NCI-H2029 (cell line): Measurements from ENCODE around the gene OR4Q3.
"Not testable (repeated sequence)": the region's sequence is repeated elsewhere in the genome, so short reads cannot be mapped to it uniquely, and the experiment has no call there.

Source experiments
- DNase-seq: peaks from one replicate; lab custom pipeline; 2025; lab: John Stamatoyannopoulos, UW

The OR4Q3 gene

DNA sequence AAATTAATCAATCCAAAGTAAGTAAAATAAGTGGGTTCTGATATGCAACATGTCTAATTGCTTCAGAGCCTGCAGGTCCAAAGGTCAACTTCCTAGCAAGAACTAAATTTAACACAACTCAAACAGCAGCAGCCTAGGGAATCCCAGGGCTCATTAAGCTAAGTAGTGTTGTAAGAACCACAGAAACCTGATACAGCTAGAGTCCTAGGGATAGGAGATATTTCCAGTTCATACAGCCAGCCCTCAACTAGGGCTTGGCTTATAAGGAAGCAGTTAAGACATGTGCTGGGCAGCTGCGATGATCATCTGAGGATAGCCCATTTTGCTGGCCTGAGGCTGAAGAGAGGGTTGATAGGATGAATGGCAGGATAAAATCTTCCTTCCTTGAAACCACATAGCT lies at the start of gene OR4Q3:
OR4Q3 (plus strand) TSS at position 316 of the 400 bp plus-strand sequence.
- DNase-seq = no peak

DNA sequence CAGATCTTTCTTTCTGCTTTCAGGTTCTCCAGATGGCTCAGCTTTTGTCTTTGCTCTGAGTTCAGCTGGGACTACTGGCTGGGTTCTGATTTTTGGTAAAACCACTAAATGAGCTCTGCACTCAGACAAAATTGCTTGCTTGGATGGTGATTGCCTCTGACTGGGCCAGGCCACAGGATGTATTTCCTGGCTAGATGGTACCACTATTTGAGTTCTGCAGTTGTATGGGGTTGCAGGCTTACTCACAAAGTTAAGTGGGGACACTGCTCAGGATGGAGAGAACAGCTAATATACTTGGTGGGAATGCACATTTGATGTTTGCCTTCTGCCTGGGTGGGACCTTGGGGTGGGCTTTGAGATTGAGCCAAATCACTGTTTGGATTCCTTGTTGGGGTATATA lies 14.0 kb upstream of the OR4Q3 start:
- no peak for DNase-seq

DNA sequence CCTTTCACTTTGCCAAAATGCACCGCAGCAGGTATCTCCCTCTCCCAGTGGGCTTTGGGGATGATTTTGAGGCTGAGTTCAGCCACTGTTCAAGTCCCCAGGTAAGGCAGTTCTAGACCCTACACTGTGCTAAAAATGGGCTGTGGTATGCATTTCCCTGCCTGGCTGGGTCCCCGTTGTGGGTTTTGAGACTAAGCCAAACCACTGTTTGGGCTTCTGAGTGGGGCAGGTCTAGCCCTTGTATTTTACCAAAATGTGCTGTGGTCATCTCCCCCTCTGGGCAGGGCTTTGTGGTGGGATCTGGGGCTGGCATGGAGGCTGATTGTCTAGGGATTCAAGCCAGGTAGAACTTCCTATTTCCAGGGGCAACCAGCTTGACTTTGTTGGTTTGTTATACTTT lies 13.6 kb upstream of the OR4Q3 start:
- DNase-seq = no peak

DNA sequence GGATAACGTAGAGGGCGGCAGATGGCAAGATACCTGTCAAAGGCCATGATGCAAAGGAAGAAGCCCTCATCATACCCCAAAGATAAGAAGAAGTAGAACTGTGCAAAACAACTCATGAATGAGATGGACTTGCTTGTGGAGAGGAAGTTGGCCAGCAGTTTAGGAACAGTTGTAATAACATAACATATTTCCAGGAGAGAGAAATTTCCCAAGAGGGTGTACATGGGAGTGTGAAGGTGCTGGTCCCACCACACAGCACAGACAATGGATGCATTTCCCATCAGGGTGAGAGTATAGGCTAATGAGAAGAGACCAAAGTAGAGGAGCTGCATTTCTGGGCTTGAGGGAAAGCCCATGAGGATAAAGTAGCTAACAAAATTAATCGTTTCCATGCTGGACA lies 9.5 kb upstream of the OR4Q3 start:
- not testable (repeated sequence) for DNase-seq

DNA sequence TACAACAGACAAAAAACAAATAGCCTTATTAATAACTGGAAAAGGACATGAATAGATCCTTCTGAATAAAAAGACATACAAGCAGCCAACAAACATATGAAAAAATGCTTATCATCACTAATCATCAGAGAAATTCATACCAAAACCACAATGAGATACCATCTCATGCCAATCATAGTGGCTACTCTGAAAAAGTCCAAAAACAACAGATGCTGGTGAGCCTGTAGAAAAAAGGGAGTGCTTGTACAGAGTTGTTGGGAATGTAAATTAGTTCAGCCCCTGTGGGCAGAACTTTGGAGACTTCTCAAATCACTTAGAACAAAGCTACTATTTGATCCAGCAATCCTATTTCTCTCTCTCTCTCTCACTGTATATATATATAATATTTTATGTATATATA lies 8.9 kb downstream of the OR4Q3 start:
- not testable (repeated sequence) for DNase-seq

DNA sequence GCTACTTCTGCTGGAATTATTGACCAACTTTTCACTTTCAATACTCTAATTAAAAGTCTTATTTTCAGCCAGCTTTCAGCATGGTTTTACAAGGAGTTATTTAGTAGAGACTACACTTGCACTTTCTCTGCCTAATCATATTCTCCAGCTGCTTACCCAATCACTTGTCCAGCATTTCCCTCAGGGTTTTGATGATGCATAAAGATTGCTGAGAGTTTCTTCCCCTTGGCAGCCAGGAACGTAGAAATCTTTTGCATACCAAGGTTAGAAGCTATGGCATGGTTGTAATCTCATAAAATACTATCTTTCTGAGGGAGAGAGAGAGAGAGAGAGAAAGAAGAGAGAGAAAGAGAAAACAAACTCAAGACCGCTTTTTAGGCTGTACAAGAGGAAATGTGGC lies 10.8 kb downstream of the OR4Q3 start:
- DNase-seq = no peak

DNA sequence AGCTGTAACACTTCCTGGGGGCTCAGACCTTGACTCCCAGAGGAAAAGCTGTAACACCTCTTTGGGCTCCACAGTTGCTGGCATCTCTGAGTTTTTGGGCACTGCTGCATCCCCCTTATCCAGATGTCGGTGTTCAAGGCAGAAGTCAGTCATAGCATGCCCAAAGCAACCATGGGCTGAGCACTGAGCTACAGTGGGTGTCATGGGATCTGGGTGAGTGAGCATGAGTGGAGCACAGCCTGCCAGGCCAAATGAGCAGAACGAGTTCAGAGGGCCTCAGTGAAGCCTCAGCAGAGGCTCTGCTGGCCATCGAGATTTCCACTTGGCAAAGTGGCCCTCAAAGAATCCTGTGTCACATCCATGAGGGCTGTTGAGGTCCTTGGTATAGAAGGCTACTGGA lies 28.1 kb downstream of the OR4Q3 start:
- not testable (repeated sequence) for DNase-seq

DNA sequence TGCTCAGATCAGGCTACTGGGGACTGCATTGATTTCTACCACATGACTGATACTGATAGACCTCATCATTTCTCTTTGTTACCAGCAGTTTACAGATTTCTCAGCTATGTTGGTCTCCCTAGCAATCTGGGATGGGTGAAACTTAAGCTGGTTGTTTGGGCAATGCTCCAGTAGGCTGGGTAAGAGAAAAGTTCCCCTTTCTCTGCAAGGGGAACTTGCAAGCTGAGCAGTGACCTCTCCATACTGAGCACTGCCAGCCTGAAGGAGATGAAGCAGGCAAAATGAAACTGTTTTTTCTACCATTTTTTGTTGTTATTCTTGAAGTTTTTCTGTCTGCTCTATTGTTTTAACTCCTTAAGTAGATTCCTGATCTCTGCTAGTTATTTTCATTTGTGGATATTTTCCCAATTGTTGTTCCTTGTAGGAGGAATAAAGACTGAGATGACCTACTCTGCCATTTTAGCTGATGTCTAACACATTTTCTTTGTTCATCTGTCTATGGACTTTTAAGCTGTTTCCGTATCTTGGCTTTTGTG lies 28.6 kb downstream of the OR4Q3 start:
- no peak for DNase-seq

DNA sequence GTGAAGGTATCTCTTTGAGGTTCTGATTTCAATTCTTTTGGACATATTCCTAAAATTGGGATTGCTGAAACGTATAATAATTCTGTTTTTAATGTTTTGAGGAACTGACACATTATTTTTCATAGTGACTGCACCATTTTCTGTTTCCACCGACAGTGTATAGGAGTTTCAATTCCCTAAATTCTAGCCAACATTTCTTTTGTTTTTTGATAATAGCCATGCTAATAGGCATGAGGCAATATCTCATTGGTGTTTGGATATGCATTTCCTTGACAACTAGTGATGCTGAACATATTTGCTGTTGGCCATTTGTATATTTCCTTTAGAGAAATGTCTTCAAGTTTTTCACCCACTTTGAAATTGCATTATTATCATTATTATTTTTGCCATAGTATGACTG lies 29.1 kb downstream of the OR4Q3 start:
- not testable (repeated sequence) for DNase-seq

DNA sequence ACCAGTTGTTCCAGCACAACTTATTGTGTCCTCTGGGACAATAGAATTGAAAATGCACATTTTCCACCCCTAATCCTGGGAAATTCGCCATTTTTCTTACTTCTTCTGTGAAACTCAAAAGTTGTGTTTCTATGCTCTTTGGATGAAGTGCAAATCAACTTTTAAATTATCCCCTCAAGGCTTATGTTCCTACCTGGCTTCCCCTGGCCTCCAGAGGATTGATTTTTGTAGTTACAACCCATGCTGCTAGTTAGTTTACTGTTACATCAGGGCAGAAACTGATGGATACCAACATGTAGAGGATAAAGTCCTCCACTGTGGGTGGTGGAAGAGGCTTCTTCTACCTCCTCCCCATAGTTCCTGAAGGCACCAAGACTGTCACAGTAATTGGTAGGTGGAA lies 29.8 kb downstream of the OR4Q3 start, which contains the start of gene OR4M1:
OR4M1 (plus strand) TSS at position 301 of the 400 bp plus-strand sequence. CDS start 6,819 bp downstream, outside the sequence.
- not testable (repeated sequence) for DNase-seq

DNA sequence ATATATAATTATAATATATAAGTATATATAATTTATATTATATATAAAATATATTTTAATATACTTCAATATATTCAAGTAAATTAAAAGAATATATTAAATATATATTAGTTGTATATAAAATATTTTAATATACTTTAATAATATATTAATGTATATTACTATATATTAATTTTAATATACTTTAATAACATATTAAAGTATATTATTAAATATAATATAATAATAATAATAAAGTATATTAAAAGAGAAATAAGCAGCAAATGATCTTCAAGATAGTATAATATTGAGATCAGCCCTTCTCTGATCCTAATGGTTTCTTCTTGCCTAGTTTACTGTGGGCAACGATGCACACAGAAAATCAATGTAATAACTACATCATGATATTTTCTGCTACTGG lies 32.2 kb downstream of the OR4Q3 start:
- no peak for DNase-seq

DNA sequence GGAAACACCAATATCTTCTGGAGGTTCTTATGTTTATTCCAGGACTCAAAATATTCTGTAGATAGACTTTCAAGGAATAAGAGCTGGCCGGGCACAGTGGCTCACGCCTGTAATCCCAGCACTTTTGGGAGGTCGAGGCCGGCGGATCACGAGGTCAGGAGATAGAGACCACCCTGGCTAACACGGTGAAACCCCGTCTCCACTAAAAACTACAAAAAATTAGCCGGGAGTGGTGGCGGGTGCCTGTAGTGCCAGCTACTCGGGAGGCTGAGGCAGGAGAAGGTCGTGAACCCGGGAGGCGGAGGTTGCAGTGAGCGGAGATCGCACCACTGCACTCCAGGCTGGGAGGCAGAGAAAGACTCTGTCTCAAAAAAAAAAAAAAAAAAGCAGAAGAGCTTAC lies 42.5 kb downstream of the OR4Q3 start:
- not testable (repeated sequence) for DNase-seq

DNA sequence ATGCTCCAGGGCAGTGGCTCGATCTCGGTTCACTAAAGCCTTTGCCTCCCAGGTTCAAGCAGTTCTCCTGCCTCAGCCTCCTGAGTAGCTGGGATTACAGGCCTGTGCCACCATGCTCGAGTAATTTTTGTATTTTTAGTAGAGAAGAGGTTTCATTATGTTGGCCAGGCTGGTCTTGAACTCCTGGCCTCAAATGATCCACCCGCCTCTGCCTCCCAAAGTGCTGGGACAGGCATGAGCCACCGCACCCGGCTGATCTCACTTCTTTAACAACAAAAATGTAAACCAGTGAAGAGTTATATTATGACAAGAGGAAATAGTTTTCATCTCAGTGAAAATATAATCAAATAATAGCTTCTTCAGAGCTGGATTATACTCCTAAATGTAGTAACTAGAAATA lies 43.9 kb downstream of the OR4Q3 start:
- DNase-seq = not testable (repeated sequence)

DNA sequence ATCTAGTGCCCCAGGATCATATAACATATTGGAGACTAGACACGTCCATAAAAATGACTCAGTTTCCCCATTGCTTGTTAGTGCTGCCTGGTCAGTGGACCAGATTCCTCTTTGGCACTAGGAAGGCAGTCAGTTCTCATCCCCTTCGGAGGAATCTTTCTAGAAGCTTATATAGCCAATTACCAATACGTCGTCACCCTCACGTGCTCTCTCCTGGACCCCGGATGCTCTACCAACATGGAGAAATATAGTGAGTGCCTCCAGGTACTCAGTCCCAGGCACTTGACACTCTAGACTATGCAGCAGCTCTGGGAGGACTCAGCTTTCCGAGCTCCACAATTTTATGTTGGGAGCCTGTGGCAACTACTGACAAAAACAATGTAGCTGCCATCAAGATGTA lies 44.8 kb downstream of the OR4Q3 start:
- not testable (repeated sequence) for DNase-seq

DNA sequence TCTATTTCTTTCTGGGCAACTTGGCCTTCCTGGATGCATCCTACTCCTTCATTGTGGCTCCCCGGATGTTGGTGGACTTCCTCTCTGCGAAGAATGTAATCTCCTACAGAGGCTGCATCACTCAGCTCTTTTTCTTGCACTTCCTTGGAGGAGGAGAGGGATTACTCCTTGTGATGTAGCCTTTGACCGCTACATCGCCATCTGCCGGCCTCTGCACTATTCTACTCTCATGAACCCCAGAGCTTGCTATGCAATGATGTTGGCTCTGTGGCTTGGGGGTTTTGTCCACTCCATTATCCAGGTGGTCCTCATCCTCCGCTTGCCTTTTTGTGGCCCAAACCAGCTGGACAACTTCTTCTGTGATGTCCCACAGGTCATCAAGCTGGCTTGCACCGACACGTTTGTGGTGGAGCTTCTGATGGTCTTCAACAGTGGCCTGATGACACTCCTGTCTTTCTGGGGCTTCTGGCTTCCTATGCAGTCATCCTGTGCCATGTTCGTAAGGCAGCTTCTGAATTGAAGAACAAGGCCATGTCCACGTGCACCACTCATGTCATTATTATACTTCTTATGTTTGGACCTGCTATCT lies 53.2 kb downstream of the OR4Q3 start:
- DNase-seq = not testable (repeated sequence)
